Measurements from ENCODE around the gene PPP5C.

PPP5C gene

DNA sequence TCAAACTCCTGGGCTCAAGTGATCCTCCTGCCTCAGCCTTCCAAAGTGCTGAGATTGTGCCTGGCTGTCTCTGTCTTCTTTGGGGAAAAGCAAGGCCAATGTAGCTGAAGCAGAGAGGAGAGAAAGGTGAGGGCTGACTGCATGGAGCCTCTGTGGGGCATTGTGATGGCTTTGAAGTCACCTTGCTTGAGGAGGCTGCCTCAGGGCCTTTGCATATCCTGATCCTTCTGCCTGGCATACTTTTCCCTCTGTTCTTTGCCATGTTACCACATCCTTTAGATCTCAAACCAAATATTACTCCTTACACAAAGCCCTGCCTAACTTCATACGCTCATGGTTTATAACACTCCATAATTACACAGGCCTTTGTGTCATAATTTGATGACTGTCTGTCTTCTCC is 9.4 kb upstream of the PPP5C start:
- no peak for DNase-seq (ENCODE audit: low read depth)

DNA sequence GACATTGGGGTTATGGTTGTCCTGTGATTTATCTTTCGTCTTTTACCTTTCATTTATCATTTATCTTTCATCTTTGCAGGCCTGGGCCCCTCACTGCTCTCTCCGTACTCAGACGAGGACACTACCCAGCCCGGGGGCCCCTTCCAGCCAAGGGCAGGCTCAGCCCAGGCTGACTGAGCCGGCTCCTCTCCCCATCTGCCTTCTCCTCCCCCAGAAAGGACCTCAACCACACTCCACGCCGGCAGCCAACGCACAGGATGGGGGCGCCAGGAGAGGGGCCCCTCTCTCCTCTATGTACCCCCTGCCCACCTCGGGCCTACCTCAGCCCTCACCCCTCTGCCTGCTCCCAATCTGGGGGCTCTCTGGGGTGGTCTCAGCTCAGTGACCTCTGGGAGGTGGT is 7.4 kb upstream of the PPP5C start:
- no peak for DNase-seq (ENCODE audit: low read depth)

- DNase-seq (ENCODE audit: low read depth) = no peak
These were observed 6.7 kb upstream of the PPP5C start for GRCh38 chr19:46340051-46340659.

DNA sequence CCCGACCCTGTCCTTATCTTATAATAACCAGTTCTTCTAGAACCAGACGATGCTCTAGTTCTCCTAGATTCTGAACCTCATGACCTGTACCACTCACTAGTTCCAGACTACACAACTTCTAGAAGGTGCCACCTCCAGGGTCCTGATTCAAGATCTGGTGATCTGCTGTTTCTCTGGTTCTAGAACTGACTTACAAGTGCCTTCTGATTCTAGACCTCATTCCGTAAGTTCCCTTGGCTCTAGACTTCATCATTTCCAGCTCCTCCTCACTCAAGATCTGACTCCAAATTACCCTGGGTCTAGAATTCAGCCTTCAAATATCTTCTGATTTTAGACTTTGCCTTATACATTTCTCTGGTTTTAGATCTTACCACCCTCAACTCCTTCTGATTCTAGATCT is 5.0 kb upstream of the PPP5C start:
- no peak for DNase-seq (ENCODE audit: low read depth)

DNA sequence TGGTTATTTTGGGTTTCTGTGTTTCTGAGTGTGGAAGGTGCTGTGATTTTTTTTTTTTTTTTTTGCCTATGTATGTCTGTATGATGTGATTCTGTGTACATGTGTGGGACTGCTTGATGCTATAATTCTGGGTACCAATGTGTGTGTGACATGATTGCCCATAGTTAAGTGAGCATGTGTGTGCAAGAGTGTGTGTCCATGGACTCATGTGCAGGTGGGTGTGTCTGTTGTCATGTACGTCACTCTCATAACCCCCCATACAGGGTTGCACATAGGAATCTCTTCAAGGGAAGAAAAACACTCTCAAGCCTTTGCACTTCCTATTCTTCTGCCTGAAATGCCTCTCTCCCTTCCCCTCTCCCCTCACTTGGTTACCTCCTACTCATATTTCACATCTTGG is 2.5 kb upstream of the PPP5C start:
- DNase-seq (ENCODE audit: low read depth) = no peak

DNA sequence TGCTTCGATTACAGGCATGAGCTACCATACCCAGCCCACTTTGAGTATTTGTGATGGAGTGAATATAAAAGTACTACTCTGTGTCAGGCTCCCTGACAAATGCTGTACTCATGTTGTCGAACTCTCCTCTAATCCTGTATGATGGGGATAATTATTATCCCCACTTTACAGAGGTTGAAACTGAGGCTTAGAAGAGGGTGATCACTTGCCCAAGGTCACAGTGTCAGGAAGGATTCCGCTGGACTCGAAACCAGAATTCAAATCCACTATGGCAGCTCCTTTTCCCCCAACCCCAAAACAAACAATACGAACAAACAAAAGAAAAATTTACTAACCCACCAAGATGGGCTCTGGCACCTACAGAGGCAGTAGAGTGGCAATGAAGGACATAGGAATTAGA is 1.7 kb upstream of the PPP5C start:
- DNase-seq (ENCODE audit: low read depth) = no peak

GRCh38 chr19:46347572-46347883 is 641 bp downstream of the PPP5C start:
- no peak for DNase-seq (ENCODE audit: low read depth)

GRCh38 chr19:46347985-46348384 is 1.1 kb downstream of the PPP5C start:
- DNase-seq (ENCODE audit: low read depth) = no peak

DNA sequence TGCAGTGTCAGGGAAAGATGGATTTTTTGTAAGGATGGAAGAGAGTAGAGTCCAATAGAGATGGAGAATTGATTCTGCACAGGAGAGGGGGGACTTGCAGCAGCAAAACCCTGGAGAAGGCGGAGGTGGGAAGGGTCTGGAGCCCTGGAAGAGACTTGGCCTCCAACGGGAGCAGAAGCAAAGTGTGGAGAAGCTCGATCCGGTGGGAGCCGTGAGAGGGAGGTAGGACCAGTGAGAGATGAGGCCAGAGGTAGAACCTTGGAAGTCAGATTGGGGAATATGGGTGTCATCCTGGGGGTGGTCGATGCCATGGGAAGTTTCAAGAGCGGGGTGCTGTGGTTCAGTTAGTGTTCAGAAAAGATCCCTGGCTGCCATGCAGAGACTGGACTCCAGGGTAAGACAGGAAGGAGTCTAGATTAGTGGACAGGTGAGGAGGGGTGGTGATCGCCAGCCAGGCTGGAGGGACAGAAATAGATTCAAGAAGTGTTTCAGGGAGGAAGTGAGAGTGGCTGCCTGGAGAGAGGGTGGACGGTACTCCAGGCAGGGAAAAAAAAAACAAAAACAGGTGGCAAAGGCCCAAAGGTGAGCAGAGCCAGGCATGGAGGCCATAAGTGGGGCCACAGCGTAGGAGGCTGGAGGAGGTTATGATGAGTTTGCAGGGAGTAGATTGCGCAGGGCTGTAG is 2.6 kb downstream of the PPP5C start:
- DNase-seq (ENCODE audit: low read depth) = no peak

DNA sequence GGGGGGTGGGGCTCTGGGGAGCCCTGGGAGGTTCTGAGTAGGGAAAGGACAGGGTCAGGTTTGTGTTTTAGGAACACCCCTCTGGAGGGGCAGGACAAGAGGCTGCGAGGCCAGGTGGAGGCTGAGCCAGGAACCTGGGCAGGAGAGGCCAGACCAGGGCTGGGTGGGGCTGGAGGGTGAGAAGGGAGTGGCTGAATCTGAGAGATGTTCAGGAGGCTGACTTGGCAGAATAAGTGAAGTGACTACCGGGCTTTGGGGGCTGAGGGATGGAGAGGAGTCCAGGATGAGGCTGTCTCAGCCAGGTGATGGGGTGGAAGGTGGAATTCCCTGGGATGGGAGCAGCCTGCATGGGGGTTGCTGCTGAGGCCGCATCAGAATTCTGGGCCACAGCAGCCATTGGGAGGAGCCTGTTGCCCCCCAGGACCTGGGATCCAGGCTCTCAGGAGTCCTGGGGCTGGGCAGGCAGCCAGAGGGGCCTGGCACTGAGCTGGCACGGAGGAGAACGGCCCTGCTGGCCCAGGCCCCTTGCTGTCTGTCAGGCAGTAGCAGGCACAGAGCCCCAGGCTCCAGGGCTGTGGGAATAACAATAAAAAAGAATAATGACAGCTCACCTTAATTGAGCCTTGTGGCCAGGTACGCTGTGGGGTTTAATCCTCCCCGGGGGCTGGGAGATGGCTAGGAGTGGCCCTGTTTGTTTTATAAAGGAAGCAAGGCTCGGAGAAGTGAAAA is 3.3 kb downstream of the PPP5C start:
- no peak for DNase-seq (ENCODE audit: low read depth)

- no peak for DNase-seq (ENCODE audit: low read depth)
These were observed 3.9 kb downstream of the PPP5C start for GRCh38 chr19:46350758-46351159.

DNA sequence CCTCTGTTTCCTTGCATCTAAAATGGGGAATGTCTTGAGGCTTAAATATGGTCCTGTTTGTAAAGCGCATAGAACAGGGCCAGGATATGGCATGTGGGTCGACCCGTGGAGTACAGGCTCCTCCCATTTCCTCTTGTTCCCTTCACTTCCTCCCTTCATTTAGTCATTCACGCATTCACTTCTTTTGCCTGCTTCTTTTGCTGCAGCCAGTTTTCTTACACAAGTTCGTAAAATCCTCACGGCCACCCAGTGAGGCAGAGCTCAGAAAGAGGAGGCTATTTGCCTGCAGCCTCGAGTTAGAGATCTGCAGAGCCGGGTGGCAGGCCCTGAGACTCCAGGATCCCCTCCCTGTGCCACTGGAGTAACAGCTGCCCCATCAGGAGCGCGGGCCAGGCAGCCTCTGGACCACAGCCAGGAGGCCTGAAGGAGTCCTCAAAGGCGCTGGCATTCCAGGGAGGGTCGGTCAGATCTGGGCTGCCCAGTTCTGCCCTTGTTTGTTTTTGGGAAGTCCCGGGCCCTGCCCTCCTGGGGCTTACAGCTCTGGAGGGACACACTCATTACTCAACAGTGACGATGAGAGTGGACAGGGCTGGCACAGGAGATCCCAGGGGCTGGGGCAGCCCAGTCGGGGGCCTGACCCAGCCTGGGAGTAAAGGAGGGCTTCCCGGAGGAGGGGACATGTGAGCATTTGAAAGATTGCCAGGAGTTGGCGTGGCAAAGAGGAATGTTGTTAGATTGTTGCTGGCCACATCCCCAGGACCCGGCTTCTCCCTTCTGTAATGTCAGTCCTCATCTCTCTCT is 4.6 kb downstream of the PPP5C start:
- peak; percentile 23 for DNase-seq (ENCODE audit: low read depth)

DNA sequence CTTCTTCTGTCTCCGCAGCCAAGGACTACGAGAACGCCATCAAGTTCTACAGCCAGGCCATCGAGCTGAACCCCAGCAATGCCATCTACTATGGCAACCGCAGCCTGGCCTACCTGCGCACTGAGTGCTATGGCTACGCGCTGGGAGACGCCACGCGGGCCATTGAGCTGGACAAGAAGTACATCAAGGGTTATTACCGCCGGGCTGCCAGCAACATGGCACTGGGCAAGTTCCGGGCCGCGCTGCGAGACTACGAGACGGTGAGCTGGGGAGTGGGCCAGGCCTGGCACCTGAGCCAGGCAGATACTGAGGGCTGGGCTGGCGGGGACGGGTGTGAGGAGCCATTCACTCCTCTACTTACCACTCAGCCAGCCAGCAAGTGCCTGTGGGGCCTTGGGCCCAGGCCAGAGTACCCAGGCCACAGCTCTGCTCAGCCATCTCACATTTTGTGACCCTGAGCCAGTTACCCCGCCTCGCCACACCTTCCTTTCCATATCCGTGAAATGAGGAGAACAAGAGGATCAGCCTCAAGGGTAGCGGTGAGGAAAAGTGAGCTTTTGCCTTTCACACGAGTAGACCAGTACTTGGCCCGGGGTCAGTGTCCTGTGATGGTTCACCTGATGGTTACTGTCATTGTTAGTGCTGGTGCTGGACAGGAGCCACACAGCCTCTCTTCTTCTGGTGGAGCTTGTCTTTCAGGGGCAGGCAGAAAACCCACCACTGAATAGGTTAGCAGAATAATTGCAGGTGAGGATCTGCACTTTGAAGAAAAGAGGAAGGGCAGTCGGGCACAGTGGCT is 7.0 kb downstream of the PPP5C start:
- no peak for DNase-seq (ENCODE audit: low read depth)

DNA sequence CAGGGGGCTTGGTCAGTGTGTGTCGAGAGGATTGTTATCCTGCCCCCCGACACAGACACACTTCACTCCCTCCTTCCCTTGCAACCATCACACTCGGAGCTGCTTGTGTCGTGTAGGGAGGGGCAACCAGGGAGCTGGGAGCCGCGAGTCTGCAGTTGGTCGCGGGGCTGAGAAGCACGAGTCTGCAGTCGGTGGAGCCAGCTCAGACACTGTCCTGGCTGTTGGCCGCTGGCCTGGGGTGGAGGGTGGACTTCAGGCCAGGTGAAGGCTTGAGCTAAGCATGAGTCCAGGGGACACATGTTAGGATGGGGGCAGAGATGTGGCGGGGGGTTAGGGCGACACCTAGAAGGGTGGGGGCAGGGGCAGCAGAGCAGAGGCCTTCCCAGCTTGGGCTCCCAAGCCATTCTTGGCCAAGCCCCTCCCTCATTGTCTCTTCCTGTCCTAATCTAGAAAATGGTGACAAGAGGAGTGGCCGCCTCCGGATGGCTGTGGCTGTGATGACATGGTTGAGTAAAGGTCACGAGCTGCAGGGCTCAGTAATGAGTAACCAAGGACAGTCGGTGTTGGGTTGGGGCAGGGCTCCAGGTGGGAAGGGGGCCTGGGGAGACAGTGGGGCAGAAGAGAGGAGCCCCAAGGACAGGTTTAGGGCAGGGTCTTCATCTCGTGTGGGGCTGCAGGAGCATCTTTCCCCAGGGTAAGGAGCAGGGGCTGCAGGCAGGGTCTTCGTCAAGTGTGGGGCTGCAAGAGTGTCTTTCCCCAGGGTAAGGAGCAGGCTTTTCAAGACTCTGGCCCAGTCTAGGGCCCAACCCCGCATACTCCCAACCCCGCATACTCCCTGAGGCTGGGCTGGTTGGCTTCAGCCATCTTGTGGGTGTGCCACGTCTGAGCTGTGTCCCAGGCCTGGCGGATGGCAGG is 8.6 kb downstream of the PPP5C start:
- no peak for DNase-seq (ENCODE audit: low read depth)

DNA sequence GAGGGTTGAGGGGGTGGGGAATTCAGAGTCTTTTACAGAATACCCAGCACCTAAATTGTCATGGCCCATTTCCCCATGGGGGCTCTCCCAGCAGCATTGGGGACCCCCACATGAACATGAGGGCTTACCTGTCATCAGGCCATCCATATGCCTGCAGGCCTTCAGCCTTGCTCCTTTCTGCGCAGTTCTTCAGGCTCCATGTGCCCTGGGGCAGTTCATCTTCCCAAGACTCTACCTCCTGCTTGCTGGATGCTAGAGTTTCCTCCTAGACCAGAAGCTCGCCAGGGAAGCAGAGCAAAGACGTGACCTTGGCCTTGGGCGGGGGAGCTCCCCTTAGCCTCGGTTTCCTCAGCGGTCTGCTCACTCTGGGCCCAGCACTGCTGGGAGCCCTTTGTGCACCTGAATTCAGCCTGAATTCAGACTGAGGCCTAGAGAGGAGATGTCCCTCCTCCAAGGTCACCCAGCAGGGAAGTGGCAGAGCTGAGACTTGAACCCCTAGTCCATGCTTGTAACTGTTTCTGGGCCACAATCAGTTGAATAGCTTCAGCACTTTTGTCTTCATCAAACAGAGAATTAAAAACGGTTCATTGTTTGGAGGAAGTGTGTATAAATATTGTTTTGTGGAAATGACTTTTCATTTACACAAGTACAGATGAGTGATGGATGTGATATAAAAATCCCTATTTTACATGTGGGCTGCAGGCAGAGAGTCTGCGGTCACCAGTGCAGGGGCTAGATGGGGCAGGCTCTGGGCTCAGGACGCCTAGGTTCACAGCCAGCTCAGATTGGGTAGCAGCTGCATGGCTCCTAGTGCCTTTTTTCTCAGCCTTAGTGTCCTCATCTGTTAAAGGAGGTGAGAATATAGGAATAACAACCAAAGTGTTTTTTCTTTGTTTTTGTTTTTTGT is 9.5 kb downstream of the PPP5C start:
- no peak for DNase-seq (ENCODE audit: low read depth)

DNA sequence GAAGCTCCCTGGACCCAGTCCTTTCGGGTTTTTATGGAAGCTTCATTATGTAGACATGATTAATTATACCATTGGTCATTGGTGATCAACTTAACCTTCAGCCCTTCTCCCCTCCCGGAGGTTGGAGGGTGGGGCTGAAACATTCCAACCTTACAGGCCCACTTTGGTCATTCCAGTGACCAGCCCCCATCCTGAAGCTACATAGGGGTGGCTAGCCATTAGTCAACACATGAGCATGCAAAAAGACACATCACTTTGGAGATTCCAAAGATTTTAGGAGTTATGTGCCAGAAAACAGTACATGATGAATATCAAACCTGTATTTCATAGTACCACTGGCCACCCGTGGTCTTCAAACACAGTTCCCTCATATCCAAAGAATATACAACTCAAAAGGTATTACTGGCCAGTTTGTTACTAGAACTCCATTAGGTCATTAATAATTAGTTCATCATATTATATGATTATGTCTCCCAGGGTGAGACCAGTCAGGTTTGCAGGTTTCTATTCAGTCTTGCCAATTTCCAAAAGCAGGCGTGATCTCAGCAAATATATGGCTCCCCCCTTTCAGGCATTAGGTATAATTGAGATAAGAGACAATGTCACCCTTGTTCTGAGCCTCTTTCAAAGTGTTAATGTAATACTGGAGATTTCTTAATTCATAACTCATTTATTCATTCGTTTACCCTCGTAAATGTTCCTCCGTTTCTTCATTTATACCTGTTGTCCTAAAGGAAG is 11.1 kb downstream of the PPP5C start:
- DNase-seq (ENCODE audit: low read depth) = no peak

DNA sequence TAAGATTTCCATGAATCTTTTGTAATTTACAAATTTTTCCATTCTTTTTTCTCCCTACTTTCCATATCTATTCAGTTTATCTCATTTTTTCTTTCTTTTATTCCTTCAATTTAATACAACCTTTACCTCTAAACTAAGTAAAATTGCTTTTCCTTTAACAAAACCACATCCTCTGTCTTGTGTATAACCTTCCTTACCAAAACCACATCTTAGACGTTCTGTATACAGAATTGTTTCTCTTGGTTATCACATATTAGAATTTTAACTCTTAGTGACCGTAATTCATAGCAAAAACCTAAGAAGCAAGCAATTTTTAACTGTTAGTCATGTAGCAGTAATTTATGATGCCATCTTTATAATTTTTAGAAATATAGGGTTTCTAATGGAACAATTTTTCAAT is 15.0 kb downstream of the PPP5C start:
- DNase-seq (ENCODE audit: low read depth) = no peak

GRCh38 chr19:46364359-46364758 is 17.5 kb downstream of the PPP5C start:
- no peak for DNase-seq (ENCODE audit: low read depth)

GRCh38 chr19:46365561-46365960 is 18.7 kb downstream of the PPP5C start:
- DNase-seq (ENCODE audit: low read depth) = no peak

All from activated T-cell treated with anti-CD3 and anti-CD28 coated beads for 24 hours (primary cell).